HG02885 (cell line): ENCODE measurements around the gene ASIC1.

Source experiments
- ATAC-seq: cut with Tn5 transposase; IDR thresholded peaks from one replicate; pipeline ENCODE4 v1.9.1; 2021; ENCODE audit warnings: mild to moderate bottlenecking; ENCODE audit not compliant: unreplicated experiment, poor library complexity

The ASIC1 gene

GRCh38 chr12:50129290-50129689 is 71.9 kb downstream of the ASIC1 start:
- ATAC-seq, result no peak

GRCh38 chr12:50132505-50133135 is 75.2 kb downstream of the ASIC1 start:
- ATAC-seq, result no peak
